KMS-11 (cell line): ENCODE data around the gene MAGI2.

ENCODE experiments used
- H2AFZ ChIP-seq: fragments of 200-600 bp; sonication (generic); 2 replicates; pipeline ENCODE4 v1.6.1; 2016; ENCODE audit warnings: antibody characterized with exemption, mixed run types, low read depth
- H3K27ac ChIP-seq: fragments of 200-600 bp; sonication (generic); 2 replicates; pipeline ENCODE4 v1.6.1; 2016; ENCODE audit warnings: mild to moderate bottlenecking, mixed run types
- H3K27me3 ChIP-seq: fragments of 200-600 bp; sonication (generic); 2 replicates; pipeline ENCODE4 v1.6.1; 2017; ENCODE audit warnings: mild to moderate bottlenecking, low read depth, mixed run types, moderate library complexity; ENCODE audit not compliant: insufficient read depth
- H3K36me3 ChIP-seq: fragments of 200-600 bp; sonication (generic); 2 replicates; pipeline ENCODE4 v1.6.1; 2017; ENCODE audit warnings: mild to moderate bottlenecking, mixed run types; ENCODE audit not compliant: insufficient read depth
- H3K4me1 ChIP-seq: fragments of 200-600 bp; sonication (generic); 2 replicates; pipeline ENCODE4 v1.6.1; 2016; ENCODE audit warnings: mild to moderate bottlenecking, low read depth, mixed run types; ENCODE audit not compliant: poor library complexity, severe bottlenecking
- H3K4me2 ChIP-seq: fragments of 200-600 bp; sonication (generic); 2 replicates; pipeline ENCODE4 v1.7.0; 2016; ENCODE audit warnings: mild to moderate bottlenecking, mixed run types
- H3K4me3 ChIP-seq: fragments of 200-600 bp; sonication (generic); IDR thresholded peaks from 2 replicates; pipeline ENCODE4 v1.6.1; 2017; ENCODE audit warnings: low read depth, low read length, mixed read lengths; ENCODE audit not compliant: insufficient read depth
- H3K79me2 ChIP-seq: fragments of 200-600 bp; sonication (generic); 2 replicates; pipeline ENCODE4 v1.6.1; 2016; ENCODE audit warnings: low read depth, mixed run types; ENCODE audit not compliant: insufficient read depth
- H3K9ac ChIP-seq: fragments of 200-600 bp; sonication (generic); 2 replicates; pipeline ENCODE4 v1.6.1; 2016; ENCODE audit warnings: mild to moderate bottlenecking, mixed run types
- H4K20me1 ChIP-seq: fragments of 200-600 bp; sonication (generic); 2 replicates; pipeline ENCODE4 v1.6.1; 2016; ENCODE audit warnings: mild to moderate bottlenecking, mixed run types; ENCODE audit not compliant: insufficient read depth
- TF ChIP-seq, protein P1 (sequence below): fragments of 200-600 bp; sonication (generic); conservative IDR thresholded peaks from 2 replicates; pipeline ENCODE4 v1.6.1; 2017; ENCODE audit warnings: low read depth, mild to moderate bottlenecking, antibody characterized with exemption, low read length, moderate library complexity, mixed read lengths

The MAGI2 gene

GRCh38 chr7:78379148-78379547, 1074.3 kb downstream of the MAGI2 start:
- H3K4me1 ChIP-seq = no peaks in the 10 kb centered on the region
- TF ChIP-seq, protein P1, sequence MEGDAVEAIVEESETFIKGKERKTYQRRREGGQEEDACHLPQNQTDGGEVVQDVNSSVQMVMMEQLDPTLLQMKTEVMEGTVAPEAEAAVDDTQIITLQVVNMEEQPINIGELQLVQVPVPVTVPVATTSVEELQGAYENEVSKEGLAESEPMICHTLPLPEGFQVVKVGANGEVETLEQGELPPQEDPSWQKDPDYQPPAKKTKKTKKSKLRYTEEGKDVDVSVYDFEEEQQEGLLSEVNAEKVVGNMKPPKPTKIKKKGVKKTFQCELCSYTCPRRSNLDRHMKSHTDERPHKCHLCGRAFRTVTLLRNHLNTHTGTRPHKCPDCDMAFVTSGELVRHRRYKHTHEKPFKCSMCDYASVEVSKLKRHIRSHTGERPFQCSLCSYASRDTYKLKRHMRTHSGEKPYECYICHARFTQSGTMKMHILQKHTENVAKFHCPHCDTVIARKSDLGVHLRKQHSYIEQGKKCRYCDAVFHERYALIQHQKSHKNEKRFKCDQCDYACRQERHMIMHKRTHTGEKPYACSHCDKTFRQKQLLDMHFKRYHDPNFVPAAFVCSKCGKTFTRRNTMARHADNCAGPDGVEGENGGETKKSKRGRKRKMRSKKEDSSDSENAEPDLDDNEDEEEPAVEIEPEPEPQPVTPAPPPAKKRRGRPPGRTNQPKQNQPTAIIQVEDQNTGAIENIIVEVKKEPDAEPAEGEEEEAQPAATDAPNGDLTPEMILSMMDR = no peak
- no peaks in the 10 kb centered on the region for H3K36me3 ChIP-seq
- H4K20me1 ChIP-seq = no peaks in the 10 kb centered on the region
- no peak overlapping the region for H2AFZ ChIP-seq
- no peaks in the 10 kb centered on the region for H3K79me2 ChIP-seq
- H3K27me3 ChIP-seq = no peaks in the 10 kb centered on the region
- H3K27ac ChIP-seq = no peak overlapping the region
- H3K4me2 ChIP-seq = no peak overlapping the region
- no peak overlapping the region for H3K9ac ChIP-seq
- H3K4me3 ChIP-seq = no peak overlapping the region

- no peak overlapping the region for H3K4me2 ChIP-seq
- H4K20me1 ChIP-seq = no peaks in the 10 kb centered on the region
- H2AFZ ChIP-seq = no peak overlapping the region
- no peak overlapping the region for H3K27ac ChIP-seq
- H3K79me2 ChIP-seq = no peaks in the 10 kb centered on the region
- TF ChIP-seq, protein P1 = no peak; the same call in 1 of the 2 replicates
- no peak overlapping the region for H3K4me3 ChIP-seq
- H3K9ac ChIP-seq = no peak overlapping the region
- no peaks in the 10 kb centered on the region for H3K36me3 ChIP-seq
- no peaks in the 10 kb centered on the region for H3K27me3 ChIP-seq
- H3K4me1 ChIP-seq = no peaks in the 10 kb centered on the region
Measured at GRCh38 chr7:78377532-78377931, 1075.9 kb downstream of the MAGI2 start.

DNA sequence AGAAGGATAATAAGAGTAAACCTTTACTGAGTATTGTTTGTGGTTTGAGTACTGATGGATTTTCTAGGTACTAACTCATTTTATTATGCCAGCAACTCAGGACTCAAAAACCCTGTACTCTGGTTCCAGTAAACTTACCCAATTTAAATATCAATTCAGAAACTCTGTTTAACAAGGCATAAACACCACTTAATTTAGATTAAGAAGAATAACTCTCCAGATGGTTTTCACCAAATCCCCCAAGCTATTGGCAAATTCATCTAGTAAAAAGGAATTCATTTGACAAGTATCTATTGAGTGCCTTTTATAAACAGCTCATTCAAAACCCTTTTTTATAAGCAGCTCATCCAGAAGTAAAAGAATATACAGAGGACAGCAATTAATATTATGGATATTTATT, 1082.5 kb downstream of the MAGI2 start:
- Histone ChIP-seq H2AFZ (no peak overlapping the region), H3K27me3 (no peaks in the 10 kb centered on the region), H3K4me1 (no peaks in the 10 kb centered on the region), H3K36me3 (no peaks in the 10 kb centered on the region), H3K4me3 (no peak overlapping the region), H4K20me1 (no peaks in the 10 kb centered on the region), H3K4me2 (no peak overlapping the region), H3K27ac (no peak overlapping the region), H3K79me2 (no peaks in the 10 kb centered on the region), H3K9ac (no peak overlapping the region)
- TF ChIP-seq, protein P1 = no peak

DNA sequence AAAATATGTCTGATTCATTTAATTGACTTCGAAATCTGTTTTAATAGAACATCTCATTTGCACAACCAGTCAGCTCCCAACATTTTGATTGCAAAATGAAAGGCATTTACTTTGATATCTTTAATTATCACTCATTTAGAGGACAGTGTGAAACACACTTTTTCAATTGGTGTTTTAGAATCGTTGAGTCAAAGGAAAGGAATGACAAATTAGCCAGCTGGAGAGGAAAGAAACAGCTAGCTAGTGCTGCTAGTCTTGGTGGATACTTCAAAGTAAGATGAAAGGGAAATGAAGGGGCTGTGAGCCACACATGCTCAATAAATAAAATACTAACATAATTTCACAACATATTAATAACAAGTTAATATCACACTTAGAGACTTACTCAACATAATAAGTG, 1084.7 kb downstream of the MAGI2 start:
- no peaks in the 10 kb centered on the region for H3K79me2 ChIP-seq
- no peak overlapping the region for H3K4me2 ChIP-seq
- H3K36me3 ChIP-seq = no peaks in the 10 kb centered on the region
- no peak overlapping the region for H3K9ac ChIP-seq
- no peaks in the 10 kb centered on the region for H4K20me1 ChIP-seq
- H3K27ac ChIP-seq = no peak overlapping the region
- H3K4me3 ChIP-seq = no peak overlapping the region
- TF ChIP-seq, protein P1 = no peak
- H3K4me1 ChIP-seq = no peaks in the 10 kb centered on the region
- H2AFZ ChIP-seq = no peak overlapping the region
- no peaks in the 10 kb centered on the region for H3K27me3 ChIP-seq

GRCh38 chr7:78367280-78367773, 1086.1 kb downstream of the MAGI2 start:
- H3K9ac ChIP-seq = no peak overlapping the region
- no peaks in the 10 kb centered on the region for H3K36me3 ChIP-seq
- H3K4me3 ChIP-seq = no peak overlapping the region
- TF ChIP-seq, protein P1 = no peak
- H3K4me2 ChIP-seq = no peak overlapping the region
- no peaks in the 10 kb centered on the region for H3K79me2 ChIP-seq
- no peak overlapping the region for H2AFZ ChIP-seq
- no peaks in the 10 kb centered on the region for H3K27me3 ChIP-seq
- no peak overlapping the region for H3K27ac ChIP-seq
- H4K20me1 ChIP-seq = no peaks in the 10 kb centered on the region
- H3K4me1 ChIP-seq = no peaks in the 10 kb centered on the region
